Heart left ventricle (tissue), 16 donors: ENCODE measurements around the gene DHRS1. TPM values are rescaled to one million over a fixed set of nuclear protein-coding genes. Genes with fewer than 3 reads are reported as not detected.

Experiments
- ATAC-seq, 4 donors: fragments of 200-7000 bp; cut with Tn5 transposase; one replicate each; pipeline ENCODE4 v1.9.1; 2020 to 2022; ENCODE audit warnings: moderate library complexity in 4 of 4, mild to moderate bottlenecking in 3 of 4, moderate number of reproducible peaks in 1 of 4
- DNase-seq, 5 donors: peaks; one replicate each; pipeline ENCODE4 v3.0.0-alpha.2; 2020
- H3K27ac ChIP-seq, 12 donors: fragments of 200-600 bp; sonication (generic) in 4 of 12; one replicate each; pipeline versions ENCODE4 v1.5.0 to v1.8.0; 2016 to 2022; ENCODE audit warnings: mild to moderate bottlenecking in 2 of 12
- H3K27me3 ChIP-seq, 9 donors: fragments of 200-600 bp; sonication (generic) in 2 of 9; one replicate each; pipeline versions ENCODE4 v1.5.1 to v1.8.0; 2016 to 2022; ENCODE audit warnings: mild to moderate bottlenecking in 3 of 9
- H3K36me3 ChIP-seq, 9 donors: fragments of 200-600 bp; sonication (generic) in 2 of 9; one replicate each; pipeline versions ENCODE4 v1.5.0 to v1.8.0; 2018 to 2022; ENCODE audit warnings: mild to moderate bottlenecking in 2 of 9
- H3K4me1 ChIP-seq, 12 donors: fragments of 200-600 bp; sonication (generic) in 4 of 12; one replicate each; pipeline versions ENCODE4 v1.5.0 to v1.8.0; 2016 to 2022; ENCODE audit warnings: mild to moderate bottlenecking in 3 of 12
- H3K4me3 ChIP-seq, 12 donors: fragments of 200-600 bp; sonication (generic) in 4 of 12; one replicate each; pipeline versions ENCODE4 v1.5.0 to v1.8.0; 2017 to 2022; ENCODE audit warnings: mild to moderate bottlenecking in 9 of 12, moderate library complexity in 4 of 12
- H3K9me3 ChIP-seq, 12 donors: fragments of 200-600 bp; sonication (generic) in 4 of 12; one replicate each; pipeline versions ENCODE4 v1.5.0 to v1.8.0; 2016 to 2022; ENCODE audit warnings: mild to moderate bottlenecking in 1 of 12
- POLR2A ChIP-seq, 2 donors: fragments of 450-650 bp; IDR thresholded peaks; one replicate each; pipeline ENCODE4 v1.6.1; 2017; ENCODE audit warnings: antibody characterized with exemption in 2 of 2, mild to moderate bottlenecking in 2 of 2, moderate library complexity in 2 of 2
- WGBS, 4 donors: extraction: QIAGEN DNeasy Blood & Tissue Kit in 2 of 4; methylation state at CpG; one replicate each; pipeline versions ENCODE4 v1.1.5 to v1.1.7; 2013 to 2018; 5-methylcytosine and 5-hydroxymethylcytosine counted together
- intact Hi-C, 10 donors: fragments of 100-400 bp; cut with DNase I; formaldehyde crosslinking; loops; one replicate each; pipeline versions ENCODE4 v1.11.1 to v1.14.2; 2022
- polyA plus RNA-seq, 2 donors: library from polyadenylated mRNA; stranded (reverse); fragments of 200-250 nt; gene quantifications; one replicate each; pipeline ENCODE4 v1.2.3, GENCODE V29; 2013
- total RNA-seq, 9 donors: library from RNA; depleted of rRNA in 2 of 9; stranded (reverse); fragments of >200 nt in 2 of 9; fragmentation: NEBNext Ultra II Directional in 3 of 9; extraction: Animal tissue kit (Norgen Biotek cat#: 25700) in 3 of 9; gene quantifications; one replicate each; pipeline versions ENCODE4 v1.1.0 to v1.2.4, GENCODE V29; 2016 to 2023
- TF ChIP-seq, protein P1 (sequence below), 12 donors: fragments of 200-600 bp; sonication (generic) in 4 of 12; IDR thresholded peaks; one replicate each; pipeline versions ENCODE4 v1.5.0 to v1.8.0; 2018 to 2022; ENCODE audit warnings: antibody characterized with exemption in 12 of 12, mild to moderate bottlenecking in 5 of 12
- donor health status: ischemic (EF 13 %, LVEDD 7.1; RV severe dilation, severe dysfunction).
- donor health status: healthy with polysubstance abuse.
- donor health status: DM: no; HTN: yes; CAD: no.
- donor health status: DM: no; HTN: no; CAD: no.
- donor health status: ischemic (EF 25% LVEDD 6.9; RV normal size, moderate dysfunction).
- donor health status: ischemic (EF 25% LVEDD 5.7; RV mildly dilated, moderate dysfunction).
- donor health status: healthy.
- donor health status: DM: yes; HTN: yes; CAD: no.
- donor health status: ischemic (EF 35%, LVEDD 5.7; RV mildly dilated, moderate dysfunction).
- donor health status: nonischemic (EF 11% LVEDD 7.7; RV severe dilation, severe dysfunction).
- donor health status: DM: yes; HTN: yes; CAD: no.
- donor health status: PGD.
- donor health status: ischemic (EF 29% LVEDD 5.4; RV normal size, mild dysfunction).
- donor health status: nonischemic (EF 23%, LVEDD 6.1; RV moderate dilation, normal function).

Gene DHRS1
- total and polyA plus RNA-seq, 11 donors: 5.5 to 18.1 (median 10.7) TPM

- ATAC-seq (no peak), DNase-seq (no peak)
- Histone ChIP-seq H3K27me3 (no peaks in the 10 kb centered on the region), H3K4me3 (no peak overlapping the region), H3K27ac (no peak overlapping the region), H3K4me1 (peaks cover 0 to 26% (median 2%) of the 10 kb centered on the region in 12 donors), H3K9me3 (no peaks in the 10 kb centered on the region), H3K36me3 (peaks cover 0 to 13% (median 10%) of the 10 kb centered on the region in 9 donors)
- 81 to 89% (median 83%) methylated on average over 4 of the region's 4 CpGs for WGBS, 4 donors
- no peak for TF ChIP-seq POLR2A (IDR thresholded peaks at IDR 0.05)
- intact Hi-C loops: no loop called here
Observed at GRCh38 chr14:24285351-24285750, 14.2 kb downstream of the DHRS1 start.

DNA sequence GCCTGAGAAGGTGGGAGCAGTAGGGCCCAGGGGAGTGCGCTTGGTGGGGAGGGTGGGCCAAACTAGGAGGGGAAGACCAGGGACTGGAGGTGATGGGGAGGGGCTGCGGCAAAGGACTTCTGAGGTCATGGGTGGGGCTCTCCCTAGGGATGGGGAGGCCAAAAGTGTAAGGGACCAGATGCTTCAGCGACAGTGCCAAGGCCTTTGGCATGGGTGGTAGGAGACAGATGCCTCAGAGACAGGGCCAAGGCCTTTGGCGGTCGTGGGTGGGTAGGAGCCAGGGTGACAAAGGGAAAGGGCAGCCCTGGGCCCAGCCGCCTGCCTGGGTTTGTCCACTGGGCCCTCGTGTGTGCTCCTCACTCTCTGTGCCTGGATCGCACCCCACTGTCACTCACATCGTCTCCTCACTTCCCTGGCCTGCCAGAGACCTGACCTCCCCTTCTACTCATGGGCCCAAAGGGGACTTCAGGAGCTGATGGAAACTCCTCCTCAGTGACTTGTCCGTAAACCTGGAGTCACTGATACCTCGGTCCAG is 15.0 kb downstream of the DHRS1 start:
- H3K27me3 ChIP-seq: no peaks in the 10 kb centered on the region
- DNase-seq: no peak
- 70 to 77% (median 72%) methylated on average over 11 of the region's 11 CpGs for WGBS, 4 donors

GRCh38 chr14:24283796-24284460 is 15.7 kb downstream of the DHRS1 start:
- DNase-seq: no peak
- Histone ChIP-seq H3K36me3 (no peaks in the 10 kb centered on the region), H3K4me1 (peaks cover 0 to 40% (median 8%) of the 10 kb centered on the region in 12 donors), H3K27ac (no peak overlapping the region), H3K27me3 (no peaks in the 10 kb centered on the region), H3K4me3 (no peak overlapping the region), H3K9me3 (no peaks in the 10 kb centered on the region)
- TF ChIP-seq, protein P1, sequence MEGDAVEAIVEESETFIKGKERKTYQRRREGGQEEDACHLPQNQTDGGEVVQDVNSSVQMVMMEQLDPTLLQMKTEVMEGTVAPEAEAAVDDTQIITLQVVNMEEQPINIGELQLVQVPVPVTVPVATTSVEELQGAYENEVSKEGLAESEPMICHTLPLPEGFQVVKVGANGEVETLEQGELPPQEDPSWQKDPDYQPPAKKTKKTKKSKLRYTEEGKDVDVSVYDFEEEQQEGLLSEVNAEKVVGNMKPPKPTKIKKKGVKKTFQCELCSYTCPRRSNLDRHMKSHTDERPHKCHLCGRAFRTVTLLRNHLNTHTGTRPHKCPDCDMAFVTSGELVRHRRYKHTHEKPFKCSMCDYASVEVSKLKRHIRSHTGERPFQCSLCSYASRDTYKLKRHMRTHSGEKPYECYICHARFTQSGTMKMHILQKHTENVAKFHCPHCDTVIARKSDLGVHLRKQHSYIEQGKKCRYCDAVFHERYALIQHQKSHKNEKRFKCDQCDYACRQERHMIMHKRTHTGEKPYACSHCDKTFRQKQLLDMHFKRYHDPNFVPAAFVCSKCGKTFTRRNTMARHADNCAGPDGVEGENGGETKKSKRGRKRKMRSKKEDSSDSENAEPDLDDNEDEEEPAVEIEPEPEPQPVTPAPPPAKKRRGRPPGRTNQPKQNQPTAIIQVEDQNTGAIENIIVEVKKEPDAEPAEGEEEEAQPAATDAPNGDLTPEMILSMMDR (IDR thresholded peaks at IDR 0.05): no peak
- TF ChIP-seq POLR2A (IDR thresholded peaks at IDR 0.05): no peak
- WGBS, 4 donors: 91 to 94% (median 92%) methylated on average over 5 of the region's 5 CpGs
- intact Hi-C loops: no loop called here
- no peak for ATAC-seq

More for the DNA sequence above, 15.0 kb downstream of the DHRS1 start:
- Histone ChIP-seq H3K36me3 (peaks cover 0 to 5% (median 2%) of the 10 kb centered on the region in 9 donors), H3K9me3 (no peaks in the 10 kb centered on the region), H3K4me1 (peaks cover 0 to 34% (median 5%) of the 10 kb centered on the region in 12 donors), H3K27ac (no peak overlapping the region), H3K4me3 (no peak overlapping the region)
- TF ChIP-seq, protein P1 (IDR thresholded peaks at IDR 0.05): no peak
- TF ChIP-seq POLR2A (IDR thresholded peaks at IDR 0.05): no peak
- intact Hi-C loops: no loop called here
- ATAC-seq: no peak

GRCh38 chr14:24282736-24283135 is 16.8 kb downstream of the DHRS1 start:
- Histone ChIP-seq H3K27ac (no peak overlapping the region), H3K4me1 (peaks cover 0 to 52% (median 8%) of the 10 kb centered on the region in 12 donors), H3K4me3 (no peak overlapping the region), H3K9me3 (no peaks in the 10 kb centered on the region), H3K27me3 (no peaks in the 10 kb centered on the region), H3K36me3 (no peaks in the 10 kb centered on the region)
- intact Hi-C loops: no loop called here
- 81 to 92% (median 85%) methylated on average over 2 to 3 of the region's 3 CpGs for WGBS, 4 donors
- DNase-seq (peak in 1 of 5 donors; percentile 10), ATAC-seq (no peak)
- TF ChIP-seq POLR2A (IDR thresholded peaks at IDR 0.05): no peak
- TF ChIP-seq, protein P1 (IDR thresholded peaks at IDR 0.05): no peak
